ENCODE measurements around the gene OR2L8. TPM values are rescaled to one million over a fixed set of nuclear protein-coding genes. Genes with fewer than 3 reads are reported as not detected.

Gene OR2L8
- polyA plus RNA-seq (2013, experiment 1 of 2), result not detected
- polyA plus RNA-seq (2013, experiment 2 of 2), result not detected

- Histone ChIP-seq H3K36me3 (ENCODE audit: insufficient read depth, low read length) (no peaks in the 10 kb centered on the region), H3K9ac (ENCODE audit: low read depth, low read length) (no peak within 1 kb of the TSS), H3K27me3 (ENCODE audit: insufficient read depth, low read length) (no peaks in the 10 kb centered on the region), H3K9me3 (ENCODE audit: insufficient read depth, low read depth, low read length) (peaks cover 88% of the 10 kb centered on the region), H3K4me3 (ENCODE audit: low read length) (no peak within 1 kb of the TSS), H3K27ac (ENCODE audit: low read depth, low read length) (no peak within 1 kb of the TSS), H3K4me1 (ENCODE audit: insufficient read depth, low read length) (no peaks in the 10 kb centered on the region)
- 89% methylated on average over 3 of the region's 3 CpGs for WGBS
Measured at GRCh38 chr1:247948558-247948957, at the start of gene OR2L8. TSS of gene OR2L8 (plus strand) at chr1:247948858. CDS start at chr1:247948858, 0 bp downstream.

GRCh38 chr1:247904122-247904521, 44.5 kb upstream of the OR2L8 start:
- Histone ChIP-seq H3K9me3 (ENCODE audit: insufficient read depth, low read depth, low read length) (peaks cover 54% of the 10 kb centered on the region), H3K27ac (ENCODE audit: low read depth, low read length) (no peak overlapping the region), H3K36me3 (ENCODE audit: insufficient read depth, low read length) (no peaks in the 10 kb centered on the region), H3K27me3 (ENCODE audit: insufficient read depth, low read length) (no peaks in the 10 kb centered on the region), H3K4me3 (ENCODE audit: low read length) (no peak overlapping the region), H3K4me1 (ENCODE audit: insufficient read depth, low read length) (no peaks in the 10 kb centered on the region), H3K9ac (ENCODE audit: low read depth, low read length) (no peak overlapping the region)
- WGBS, result 74% methylated on average over 6 of the region's 6 CpGs

- H3K27ac ChIP-seq (ENCODE audit: low read depth, low read length), result no peak overlapping the region
- no peaks in the 10 kb centered on the region for H3K27me3 ChIP-seq (ENCODE audit: insufficient read depth, low read length)
- peaks cover 55% of the 10 kb centered on the region for H3K9me3 ChIP-seq (ENCODE audit: insufficient read depth, low read depth, low read length)
- H3K36me3 ChIP-seq (ENCODE audit: insufficient read depth, low read length), result no peaks in the 10 kb centered on the region
- WGBS, result 92% methylated on average over 13 of the region's 13 CpGs
- no peak overlapping the region for H3K4me3 ChIP-seq (ENCODE audit: low read length)
- H3K4me1 ChIP-seq (ENCODE audit: insufficient read depth, low read length), result no peaks in the 10 kb centered on the region
- no peak overlapping the region for H3K9ac ChIP-seq (ENCODE audit: low read depth, low read length)
Measured at GRCh38 chr1:247905181-247905580, 43.5 kb upstream of the OR2L8 start.

GRCh38 chr1:247905910-247906503, 42.7 kb upstream of the OR2L8 start:
- Histone ChIP-seq H3K4me1 (ENCODE audit: insufficient read depth, low read length) (no peaks in the 10 kb centered on the region), H3K4me3 (ENCODE audit: low read length) (no peak overlapping the region), H3K27me3 (ENCODE audit: insufficient read depth, low read length) (no peaks in the 10 kb centered on the region), H3K9me3 (ENCODE audit: insufficient read depth, low read depth, low read length) (peaks cover 59% of the 10 kb centered on the region), H3K27ac (ENCODE audit: low read depth, low read length) (no peak overlapping the region), H3K9ac (ENCODE audit: low read depth, low read length) (no peak overlapping the region), H3K36me3 (ENCODE audit: insufficient read depth, low read length) (no peaks in the 10 kb centered on the region)
- 62% methylated on average over 9 of the region's 9 CpGs for WGBS

- Histone ChIP-seq H3K9ac (ENCODE audit: low read depth, low read length) (no peak overlapping the region), H3K36me3 (ENCODE audit: insufficient read depth, low read length) (no peaks in the 10 kb centered on the region), H3K4me1 (ENCODE audit: insufficient read depth, low read length) (no peaks in the 10 kb centered on the region), H3K27ac (ENCODE audit: low read depth, low read length) (no peak overlapping the region), H3K27me3 (ENCODE audit: insufficient read depth, low read length) (no peaks in the 10 kb centered on the region), H3K4me3 (ENCODE audit: low read length) (no peak overlapping the region), H3K9me3 (ENCODE audit: insufficient read depth, low read depth, low read length) (peaks cover 59% of the 10 kb centered on the region)
- WGBS, result 98% methylated on average over 5 of the region's 7 CpGs
Measured at GRCh38 chr1:247906504-247907047, 42.1 kb upstream of the OR2L8 start.

- Histone ChIP-seq H3K27me3 (ENCODE audit: insufficient read depth, low read length) (no peaks in the 10 kb centered on the region), H3K27ac (ENCODE audit: low read depth, low read length) (no peak overlapping the region), H3K4me3 (ENCODE audit: low read length) (no peak overlapping the region), H3K9ac (ENCODE audit: low read depth, low read length) (no peak overlapping the region), H3K9me3 (ENCODE audit: insufficient read depth, low read depth, low read length) (peaks cover 72% of the 10 kb centered on the region), H3K36me3 (ENCODE audit: insufficient read depth, low read length) (no peaks in the 10 kb centered on the region), H3K4me1 (ENCODE audit: insufficient read depth, low read length) (no peaks in the 10 kb centered on the region)
- 88% methylated on average over 5 of the region's 5 CpGs for WGBS
Measured at GRCh38 chr1:247908766-247909165, 39.9 kb upstream of the OR2L8 start.

GRCh38 chr1:247913786-247914185, 34.9 kb upstream of the OR2L8 start:
- Histone ChIP-seq H3K9me3 (ENCODE audit: insufficient read depth, low read depth, low read length) (peaks cover 88% of the 10 kb centered on the region), H3K27me3 (ENCODE audit: insufficient read depth, low read length) (no peaks in the 10 kb centered on the region), H3K27ac (ENCODE audit: low read depth, low read length) (no peak overlapping the region), H3K4me1 (ENCODE audit: insufficient read depth, low read length) (no peaks in the 10 kb centered on the region), H3K9ac (ENCODE audit: low read depth, low read length) (no peak overlapping the region), H3K4me3 (ENCODE audit: low read length) (no peak overlapping the region), H3K36me3 (ENCODE audit: insufficient read depth, low read length) (no peaks in the 10 kb centered on the region)
- WGBS, result 48% methylated on average over 2 of the region's 2 CpGs

- Histone ChIP-seq H3K36me3 (ENCODE audit: insufficient read depth, low read length) (no peaks in the 10 kb centered on the region), H3K9ac (ENCODE audit: low read depth, low read length) (no peak overlapping the region), H3K27me3 (ENCODE audit: insufficient read depth, low read length) (no peaks in the 10 kb centered on the region), H3K9me3 (ENCODE audit: insufficient read depth, low read depth, low read length) (peaks cover 97% of the 10 kb centered on the region), H3K4me1 (ENCODE audit: insufficient read depth, low read length) (no peaks in the 10 kb centered on the region), H3K4me3 (ENCODE audit: low read length) (no peak overlapping the region), H3K27ac (ENCODE audit: low read depth, low read length) (no peak overlapping the region)
- 54% methylated on average over 4 of the region's 4 CpGs for WGBS
Measured at GRCh38 chr1:247914941-247915662, 33.6 kb upstream of the OR2L8 start.

GRCh38 chr1:247919952-247920351, 28.7 kb upstream of the OR2L8 start, which contains the start of gene OR2T8:
TSS of gene OR2T8 (plus strand) at chr1:247920252. CDS start at chr1:247921018, 766 bp downstream.
- H3K27ac ChIP-seq (ENCODE audit: low read depth, low read length), result no peak within 1 kb of the TSS

GRCh38 chr1:247923941-247924340, 24.7 kb upstream of the OR2L8 start:
- H3K9me3 ChIP-seq (ENCODE audit: insufficient read depth, low read depth, low read length), result peaks cover 91% of the 10 kb centered on the region
- H3K27me3 ChIP-seq (ENCODE audit: insufficient read depth, low read length), result no peaks in the 10 kb centered on the region
- 80% methylated on average over 2 of the region's 3 CpGs for WGBS

More at GRCh38 chr1:247919952-247920351, 28.7 kb upstream of the OR2L8 start, which contains the start of gene OR2T8:
- H3K4me1 ChIP-seq (ENCODE audit: insufficient read depth, low read length), result no peaks in the 10 kb centered on the region
- H3K9me3 ChIP-seq (ENCODE audit: insufficient read depth, low read depth, low read length), result peaks cover 91% of the 10 kb centered on the region
- H3K36me3 ChIP-seq (ENCODE audit: insufficient read depth, low read length), result no peaks in the 10 kb centered on the region
- H3K9ac ChIP-seq (ENCODE audit: low read depth, low read length), result no peak within 1 kb of the TSS
- no peak within 1 kb of the TSS for H3K4me3 ChIP-seq (ENCODE audit: low read length)
- H3K27me3 ChIP-seq (ENCODE audit: insufficient read depth, low read length), result no peaks in the 10 kb centered on the region
- WGBS, result 90% methylated on average over 2 of the region's 2 CpGs

GRCh38 chr1:247924868-247925267, 23.8 kb upstream of the OR2L8 start, which contains the start of gene OR2AJ1:
TSS of gene OR2AJ1 (plus strand) at chr1:247924889. CDS start at chr1:247933769, 8,880 bp downstream.
- H3K9me3 ChIP-seq (ENCODE audit: insufficient read depth, low read depth, low read length), result peaks cover 91% of the 10 kb centered on the region
- H3K27ac ChIP-seq (ENCODE audit: low read depth, low read length), result no peak within 1 kb of the TSS
- H3K9ac ChIP-seq (ENCODE audit: low read depth, low read length), result no peak within 1 kb of the TSS
- H3K4me3 ChIP-seq (ENCODE audit: low read length), result no peak within 1 kb of the TSS
- H3K4me1 ChIP-seq (ENCODE audit: insufficient read depth, low read length), result no peaks in the 10 kb centered on the region
- no peaks in the 10 kb centered on the region for H3K27me3 ChIP-seq (ENCODE audit: insufficient read depth, low read length)
- WGBS, result 89% methylated on average over 9 of the region's 9 CpGs
- no peaks in the 10 kb centered on the region for H3K36me3 ChIP-seq (ENCODE audit: insufficient read depth, low read length)

More at GRCh38 chr1:247923941-247924340, 24.7 kb upstream of the OR2L8 start:
- Histone ChIP-seq H3K27ac (ENCODE audit: low read depth, low read length) (no peak overlapping the region), H3K9ac (ENCODE audit: low read depth, low read length) (no peak overlapping the region), H3K4me3 (ENCODE audit: low read length) (no peak overlapping the region), H3K36me3 (ENCODE audit: insufficient read depth, low read length) (no peaks in the 10 kb centered on the region), H3K4me1 (ENCODE audit: insufficient read depth, low read length) (no peaks in the 10 kb centered on the region)

Data from HUES64 (cell line).